ENCODE measurements around the gene NTNG2. TPM values are rescaled to one million over a fixed set of nuclear protein-coding genes. Genes with fewer than 3 reads are reported as not detected.

Gene NTNG2
- total and polyA plus RNA-seq, 9 of the 15 experiments (the other 6 are each of a cell fraction or from before 2014, with no cell fraction given) = 0.01 to 0.11 (median 0.09) TPM; not detected in 6

- POLR2A ChIA-PET = interaction anchor here (0.6 to 1.3 kb wide), 2 partner anchors 19 to 96 kb away, joined by 3 read pairs; no protein-coding TSS in a partner anchor
- peaks cover 0 to 15% of the 10 kb centered on the region in 2 experiments; a peak in 2 of 5 replicates for H3K4me1 ChIP-seq (replicated peaks in 1 of 2; ENCODE audit: control insufficient read depth in 2 of 2, insufficient read depth in 2 of 2, low read length in 2 of 2)
- no peak overlapping the region for H3K4me2 ChIP-seq (ENCODE audit: insufficient read depth, low read length)
- in situ Hi-C loops (cut with MboI) (no loop called here), intact Hi-C loops (cut with micrococcal nuclease) (no loop called here)
- H3K9me1 ChIP-seq (ENCODE audit: control insufficient read depth, insufficient read depth, low read length) = no peaks in the 10 kb centered on the region
- no peaks in the 10 kb centered on the region for H3K79me2 ChIP-seq (ENCODE audit: control insufficient read depth, insufficient read depth, low read length)
- H3K9ac ChIP-seq (ENCODE audit: insufficient read depth in 1 of 2, low read depth in 2 of 2, low read length in 2 of 2) = no peak overlapping the region
- H3K27ac ChIP-seq (ENCODE audit: extremely low read depth, low read depth, low read length) = no peak overlapping the region
- no peak for ATAC-seq
- BruUV-seq (replicated peaks) = no TSS peak
- no peak overlapping the region for H3K4me3 ChIP-seq
- no peaks in the 10 kb centered on the region for H3K9me3 ChIP-seq (replicated peaks; ENCODE audit: control insufficient read depth, insufficient read depth, low read depth, low read length)
- CTCF ChIA-PET (ENCODE audit: low intra/inter-chr PET ratio) = no interaction called here
- peaks cover 4% of the 10 kb centered on the region for H4K20me1 ChIP-seq (replicated peaks; ENCODE audit: control insufficient read depth, insufficient read depth, low read length)
- no peak for DNase-seq (ENCODE audit: extremely low read depth in 1 of 4, low spot score in 3 of 4)
- FAIRE-seq = no peak
- H3K36me3 ChIP-seq (ENCODE audit: control insufficient read depth, insufficient read depth, low read length) = no peaks in the 10 kb centered on the region
- peaks cover 42 to 91% of the 10 kb centered on the region in 2 experiments for H3K27me3 ChIP-seq (ENCODE audit: control insufficient read depth in 2 of 2, insufficient read depth in 2 of 2, low read length in 2 of 2)
- TF ChIP-seq ZNF121 (CRISPR knock-in tag; conservative IDR thresholded peaks at IDR 0.05) (no peak), NR0B1 (IDR thresholded peaks at IDR 0.05; ENCODE audit: partially characterized antibody) (no peak), ZNF79 (CRISPR knock-in tag; IDR thresholded peaks at IDR 0.05; ENCODE audit: low read depth) (no peak), ZNF395 (CRISPR knock-in tag; IDR thresholded peaks at IDR 0.05) (no peak), CHD1 (IDR thresholded peaks at IDR 0.05; ENCODE audit: low read length) (no peak), C11orf30 (IDR thresholded peaks at IDR 0.05; ENCODE audit: low read depth) (no peak), ZNF280B (CRISPR knock-in tag; IDR thresholded peaks at IDR 0.05) (no peak), ATF3 (IDR thresholded peaks at IDR 0.05) (no peak), ATF3 (CRISPR knock-in tag; conservative IDR thresholded peaks at IDR 0.05) (no peak), ZNF76 (CRISPR knock-in tag; IDR thresholded peaks at IDR 0.05; ENCODE audit: borderline replicate concordance) (no peak), GTF2E2 (tag; IDR thresholded peaks at IDR 0.05) (no peak), STAT6 (CRISPR knock-in tag; IDR thresholded peaks at IDR 0.05) (no peak)
- H2AFZ ChIP-seq (ENCODE audit: low read depth, low read length) = no peak overlapping the region
- 2% methylated on average over 9 of the region's 9 CpGs for WGBS (ENCODE audit: insufficient coverage, low coverage, missing lambda C conversion rate)
Observed at GRCh38 chr9:132183134-132183533, 21.3 kb downstream of the NTNG2 start.
